Amygdala (tissue), 56 donors: ENCODE measurements around the gene REPIN1.

ENCODE experiments used
- DNase-seq, 56 donors: peaks; one replicate each; lab custom pipeline; 2025; lab: John Stamatoyannopoulos, UW

REPIN1 gene

GRCh38 chr7:150336746-150337145, 31.9 kb upstream of the REPIN1 start:
- no peak for DNase-seq

DNA sequence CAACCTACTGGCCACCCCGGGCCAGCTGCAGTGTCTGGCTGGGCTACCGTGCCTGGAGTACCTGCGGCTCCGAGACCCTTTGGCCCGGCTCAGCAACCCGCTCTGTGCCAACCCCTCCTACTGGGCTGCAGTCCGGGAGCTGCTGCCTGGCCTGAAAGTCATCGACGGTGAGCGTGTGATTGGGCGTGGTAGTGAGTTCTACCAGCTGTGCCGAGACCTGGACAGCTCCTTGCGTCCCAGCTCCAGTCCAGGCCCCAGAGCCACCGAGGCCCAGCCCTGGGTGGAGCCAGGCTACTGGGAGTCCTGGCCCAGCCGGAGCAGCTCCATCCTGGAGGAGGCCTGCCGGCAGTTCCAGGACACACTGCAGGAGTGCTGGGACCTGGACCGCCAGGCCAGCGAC, 31.4 kb upstream of the REPIN1 start:
- DNase-seq: no peak

GRCh38 chr7:150337659-150338081, 31.0 kb upstream of the REPIN1 start:
- DNase-seq: no peak

DNA sequence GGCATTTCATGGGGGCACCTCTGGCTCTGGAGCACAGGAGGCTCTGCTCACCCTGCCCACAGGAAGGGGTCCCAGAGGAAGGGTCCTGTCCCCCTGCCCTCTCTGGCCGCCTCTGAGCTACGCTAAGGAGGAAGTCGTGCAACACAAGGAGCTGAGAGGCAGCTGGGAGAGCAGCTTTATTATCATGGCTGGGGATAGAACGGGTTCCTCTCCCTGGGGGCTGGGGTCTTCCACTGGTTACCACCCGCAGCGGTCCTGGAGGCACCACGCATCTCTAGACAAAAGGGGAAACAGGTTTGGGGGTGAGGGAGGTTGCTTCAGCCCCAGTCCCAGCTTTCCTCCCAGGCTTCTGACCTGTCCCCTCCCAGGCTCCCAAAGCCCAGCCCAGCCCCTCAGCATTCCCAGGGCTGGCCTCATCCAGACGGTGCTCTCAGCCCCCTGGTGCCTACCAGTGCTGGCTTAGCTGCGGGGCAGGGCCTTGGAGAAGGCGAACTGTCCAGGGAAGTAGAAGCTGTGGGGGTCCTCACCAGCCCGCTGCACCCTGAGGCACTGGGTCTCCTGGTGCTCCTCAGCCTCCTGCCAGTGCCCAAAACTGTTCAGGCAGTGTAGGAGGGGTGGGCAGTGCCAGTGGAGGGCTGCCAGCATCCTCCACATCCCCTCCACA, 30.3 kb upstream of the REPIN1 start:
- DNase-seq: no peak

- no peak for DNase-seq
These were observed 29.2 kb upstream of the REPIN1 start for GRCh38 chr7:150339409-150339809.

DNA sequence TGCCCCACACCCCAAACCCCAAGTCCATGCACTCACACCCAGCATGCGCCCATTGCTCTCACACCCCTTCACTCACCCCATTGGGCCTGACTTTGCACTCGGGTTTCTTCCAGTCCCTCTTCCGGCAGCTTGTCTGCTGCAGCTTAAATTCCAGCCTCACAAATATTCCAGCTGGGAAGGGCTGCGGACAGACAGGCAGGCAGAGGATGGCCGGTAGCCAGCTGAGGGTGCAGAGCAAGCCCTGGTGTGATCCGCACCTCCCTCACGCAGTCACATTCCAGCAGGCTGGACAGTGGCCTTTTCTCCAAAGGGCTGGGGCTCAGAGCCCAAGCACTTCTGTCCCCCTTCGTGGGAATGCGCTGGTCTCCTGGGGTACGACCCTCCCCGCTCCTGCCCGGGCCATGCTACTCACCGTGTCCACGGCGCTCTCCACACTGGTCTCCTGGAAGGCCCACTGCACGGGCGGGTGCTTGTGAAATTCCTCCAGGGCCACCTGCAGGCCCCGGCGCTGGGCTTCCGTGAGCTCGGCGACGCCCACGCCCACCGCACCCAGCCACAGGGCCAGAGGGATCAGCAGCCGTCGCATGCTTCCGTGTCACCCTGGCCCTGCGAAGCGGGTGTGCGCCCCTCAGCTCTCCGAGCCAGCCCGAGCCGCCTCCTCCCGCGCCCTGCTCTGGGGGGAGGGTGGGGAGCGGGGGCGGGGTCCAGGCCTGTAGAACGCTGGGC, 28.4 kb upstream of the REPIN1 start:
- DNase-seq: no peak

DNA sequence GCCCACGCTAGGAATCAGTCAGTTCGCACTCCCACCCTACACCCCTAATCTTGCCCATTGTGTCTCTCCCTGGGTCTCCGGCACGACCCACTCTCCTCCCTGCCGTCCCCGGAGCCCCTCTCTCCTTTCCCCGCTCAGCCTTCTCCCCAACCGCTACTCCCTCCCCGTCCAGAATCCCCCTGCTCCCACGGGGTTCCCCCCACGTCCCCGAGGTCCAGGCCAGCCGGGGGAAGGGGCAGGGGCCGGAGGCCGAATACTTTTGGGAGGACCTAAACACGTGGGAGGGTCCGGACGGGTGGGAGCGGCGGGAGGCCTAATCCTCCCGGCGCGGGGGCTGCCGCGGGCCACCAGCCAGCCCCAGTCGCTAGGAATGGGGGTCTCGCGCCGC, 27.8 kb upstream of the REPIN1 start:
- DNase-seq: no peak

GRCh38 chr7:150341263-150342120, 27.1 kb upstream of the REPIN1 start, which contains the start of gene RARRES2:
Gene RARRES2 (minus strand): TSS chr7:150341629. CDS start chr7:150340609, 1,020 bp downstream.
- peak in 12 of 56 donors; percentile 12 to 47 (median 34) for DNase-seq

- DNase-seq: no peak
These were observed 26.6 kb upstream of the REPIN1 start for GRCh38 chr7:150342121-150342408.

DNA sequence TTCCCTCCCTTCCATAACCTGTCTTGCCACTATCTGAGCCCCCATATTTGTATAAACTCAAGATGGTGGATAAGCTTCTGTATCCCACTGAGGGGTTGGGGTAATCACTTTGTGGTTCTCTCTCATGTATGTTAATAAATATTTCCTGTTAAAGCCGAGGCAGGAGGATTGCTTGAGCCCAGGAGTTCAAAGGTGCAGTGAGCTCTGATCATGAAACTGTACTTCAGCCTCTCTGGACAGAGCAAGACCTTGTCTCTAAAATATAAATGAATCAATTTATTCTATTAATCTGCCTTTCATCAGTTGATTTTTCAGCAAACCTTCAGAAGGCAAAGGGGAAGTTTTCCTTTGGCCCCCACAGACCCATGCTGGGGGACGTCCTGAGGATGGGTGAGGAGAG, 25.4 kb upstream of the REPIN1 start:
- no peak for DNase-seq

GRCh38 chr7:150344299-150344698, 24.3 kb upstream of the REPIN1 start:
- no peak for DNase-seq

DNA sequence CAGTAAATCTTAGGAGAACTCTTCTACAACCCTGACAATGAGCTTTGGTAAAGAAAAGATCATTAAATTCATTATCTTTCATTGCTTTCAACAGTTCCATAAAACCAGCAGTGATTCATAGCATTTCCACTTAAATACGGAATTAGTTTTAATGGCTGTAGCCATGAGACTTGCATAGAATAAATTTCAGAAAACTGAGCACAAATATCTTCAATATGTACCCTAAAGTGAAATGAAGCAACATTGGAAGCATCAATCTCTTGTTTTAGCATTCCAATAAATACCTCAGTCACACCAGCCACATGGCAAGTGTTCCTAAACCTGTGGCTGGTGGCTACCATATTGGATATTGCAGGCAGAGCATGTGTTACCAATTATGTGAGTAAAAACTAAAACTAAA, 23.6 kb upstream of the REPIN1 start:
- DNase-seq: no peak

GRCh38 chr7:150346922-150347321, 21.7 kb upstream of the REPIN1 start:
- no peak for DNase-seq

GRCh38 chr7:150351587-150352194, 16.9 kb upstream of the REPIN1 start:
- DNase-seq: no peak

DNA sequence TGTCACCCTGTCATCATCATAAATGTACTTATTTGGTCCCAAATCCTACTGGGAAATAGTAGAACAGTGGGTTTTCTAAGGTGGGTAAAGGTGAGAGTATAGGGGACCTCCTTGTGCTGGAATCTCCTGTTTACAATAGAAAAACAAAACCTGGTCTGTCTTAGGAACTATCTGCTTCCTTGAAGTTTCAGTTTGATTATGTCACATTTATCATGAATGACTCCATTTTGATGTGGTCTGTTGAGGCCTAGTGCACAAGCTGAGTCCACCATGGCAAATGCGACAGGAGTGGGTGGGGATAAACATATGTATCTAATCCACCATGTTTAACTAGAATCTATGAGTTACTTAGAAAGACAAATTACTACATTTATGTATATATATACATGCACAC, 13.0 kb upstream of the REPIN1 start:
- DNase-seq: no peak

GRCh38 chr7:150356265-150356897, 12.2 kb upstream of the REPIN1 start:
- no peak for DNase-seq

- DNase-seq: no peak
These were observed 11.4 kb upstream of the REPIN1 start for GRCh38 chr7:150357270-150357669.

- no peak for DNase-seq
These were observed 10.7 kb upstream of the REPIN1 start for GRCh38 chr7:150357771-150358427.

DNA sequence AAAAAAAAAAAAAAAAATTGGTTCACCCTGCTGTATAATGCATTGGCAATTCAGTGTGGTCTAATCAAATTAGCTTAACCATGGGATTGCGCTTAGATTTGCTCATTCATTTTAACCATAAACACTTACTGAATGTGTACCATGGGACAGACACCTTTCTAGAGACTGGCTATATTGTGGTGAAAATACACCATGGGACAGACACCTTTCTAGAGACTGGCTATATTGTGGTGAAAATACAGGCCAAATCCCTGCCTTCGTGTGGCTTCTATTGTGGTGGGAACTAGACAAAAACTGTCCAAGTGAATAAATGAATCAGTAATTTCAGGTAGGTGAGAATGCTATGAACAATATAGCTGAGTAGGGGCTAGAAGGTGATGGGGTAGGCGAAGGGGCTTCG, 10.2 kb upstream of the REPIN1 start:
- DNase-seq: no peak

DNA sequence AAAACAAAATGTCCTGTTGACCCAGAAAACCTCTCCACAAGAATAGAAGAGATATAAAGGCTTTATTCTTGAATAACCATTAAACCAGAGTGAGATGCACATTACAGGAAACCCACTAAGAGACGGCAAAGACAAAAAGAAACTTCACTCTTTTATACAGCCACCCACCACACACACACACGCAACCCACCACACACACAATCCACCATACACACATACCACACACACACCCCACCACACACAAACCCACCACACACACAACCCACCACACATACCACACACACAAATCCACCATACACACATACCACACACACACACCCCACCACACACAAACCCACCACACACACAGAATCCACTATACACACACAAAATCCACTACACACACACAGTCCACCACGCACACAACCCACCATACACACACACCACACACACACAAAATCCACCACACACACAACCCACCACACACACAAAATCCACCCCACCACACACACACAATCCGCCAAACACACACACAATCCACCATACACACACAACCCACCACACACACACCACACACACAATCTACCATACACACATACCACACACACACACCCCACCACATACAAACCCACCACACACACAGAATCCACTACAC, 9.5 kb upstream of the REPIN1 start:
- no peak for DNase-seq
